Right atrium auricular region (tissue), 2 donors: ENCODE results near the gene DISP3. TPM values are rescaled to one million over a fixed set of nuclear protein-coding genes. Genes with fewer than 3 reads are reported as not detected.

Experiments used
- DNase-seq: peaks from one replicate; pipeline ENCODE4 v3.0.0-alpha.2; 2019; ENCODE audit warnings: low spot score
- H3K27ac ChIP-seq, 2 donors: fragments of 200-600 bp; sonication (generic); 1 replicate in 1 of 2; 2 replicates in 1 of 2; pipeline ENCODE4 v1.5.1; 2016 to 2019
- H3K27me3 ChIP-seq, 2 donors: fragments of 200-600 bp; sonication (generic); one replicate each; pipeline versions ENCODE4 v1.5.1 to v1.6.0; 2017 to 2019
- H3K36me3 ChIP-seq: fragments of 200-600 bp; sonication (generic); one replicate; pipeline ENCODE4 v1.5.1; 2016
- H3K4me1 ChIP-seq, 2 donors: fragments of 200-600 bp; sonication (generic); one replicate each; pipeline versions ENCODE4 v1.5.1 to v1.6.0; 2017 to 2019
- H3K4me3 ChIP-seq, 2 donors: fragments of 200-600 bp; sonication (generic); 1 replicate in 1 of 2; 2 replicates in 1 of 2; pipeline ENCODE4 v1.5.1; 2017 to 2019; ENCODE audit warnings: mild to moderate bottlenecking in 1 of 2, moderate library complexity in 1 of 2
- H3K9me3 ChIP-seq, 2 donors: fragments of 200-600 bp; sonication (generic); one replicate each; pipeline ENCODE4 v1.5.1; 2019
- CTCF ChIP-seq, 2 donors: fragments of 200-600 bp; sonication (generic); IDR thresholded peaks; one replicate each; pipeline ENCODE4 v1.5.1; 2019; ENCODE audit warnings: antibody characterized with exemption in 2 of 2
- total RNA-seq, 2 donors: library from RNA; depleted of rRNA; stranded (reverse); fragments of >200 nt; gene quantifications; one replicate each; pipeline ENCODE4 v1.1.0, GENCODE V29; 2016

The DISP3 gene
- total RNA-seq, 2 donors from 2014 or later, result 0.16 TPM; not detected in 1

- Histone ChIP-seq H3K27me3 (no peaks in the 10 kb centered on the region), H3K9me3 (no peaks in the 10 kb centered on the region), H3K36me3 (no peaks in the 10 kb centered on the region), H3K4me3 (no peak overlapping the region), H3K27ac (no peak overlapping the region), H3K4me1 (no peaks in the 10 kb centered on the region)
- DNase-seq, result no peak
- no peak for TF ChIP-seq CTCF (IDR thresholded peaks at IDR 0.05)
These were observed 50.4 kb downstream of the DISP3 start for GRCh38 chr1:11529330-11529729.

GRCh38 chr1:11529763-11530730, 51.1 kb downstream of the DISP3 start:
- TF ChIP-seq CTCF (IDR thresholded peaks at IDR 0.05), result no peak
- H3K27me3 ChIP-seq, result no peaks in the 10 kb centered on the region
- no peak overlapping the region for H3K27ac ChIP-seq
- no peaks in the 10 kb centered on the region for H3K4me1 ChIP-seq
- no peaks in the 10 kb centered on the region for H3K9me3 ChIP-seq
- H3K36me3 ChIP-seq, result no peaks in the 10 kb centered on the region
- H3K4me3 ChIP-seq, result no peak overlapping the region
- DNase-seq, result no peak

GRCh38 chr1:11530731-11531311, 51.9 kb downstream of the DISP3 start:
- H3K9me3 ChIP-seq, result no peaks in the 10 kb centered on the region
- no peak for TF ChIP-seq CTCF (IDR thresholded peaks at IDR 0.05)
- DNase-seq, result no peak
- no peaks in the 10 kb centered on the region for H3K27me3 ChIP-seq
- no peaks in the 10 kb centered on the region for H3K36me3 ChIP-seq
- no peaks in the 10 kb centered on the region for H3K4me1 ChIP-seq
- no peak overlapping the region for H3K4me3 ChIP-seq
- no peak overlapping the region for H3K27ac ChIP-seq

GRCh38 chr1:11531314-11531870, 52.4 kb downstream of the DISP3 start:
- no peaks in the 10 kb centered on the region for H3K4me1 ChIP-seq
- no peak for DNase-seq
- H3K9me3 ChIP-seq, result no peaks in the 10 kb centered on the region
- H3K27ac ChIP-seq, result no peak overlapping the region
- no peak for TF ChIP-seq CTCF (IDR thresholded peaks at IDR 0.05)
- H3K4me3 ChIP-seq, result no peak overlapping the region
- no peaks in the 10 kb centered on the region for H3K27me3 ChIP-seq
- H3K36me3 ChIP-seq, result no peaks in the 10 kb centered on the region

GRCh38 chr1:11531943-11532342, 53.0 kb downstream of the DISP3 start:
- Histone ChIP-seq H3K36me3 (no peaks in the 10 kb centered on the region), H3K4me1 (no peaks in the 10 kb centered on the region), H3K9me3 (no peaks in the 10 kb centered on the region), H3K27me3 (no peaks in the 10 kb centered on the region), H3K27ac (no peak overlapping the region), H3K4me3 (no peak overlapping the region)
- no peak for DNase-seq
- no peak for TF ChIP-seq CTCF (IDR thresholded peaks at IDR 0.05)
